PFSK-1 (cell line): ENCODE data around the gene YPEL1.

Experiments
- FOXP2 ChIP-seq: optimal IDR thresholded peaks from 2 replicates; pipeline ENCODE3; 2011; ENCODE audit warnings: borderline replicate concordance, control low read depth, inconsistent platforms; ENCODE audit not compliant: insufficient read depth; ENCODE audit errors: extremely low read length, extremely low read depth
- POLR2AphosphoS5 ChIP-seq: IDR thresholded peaks from 2 replicates; pipeline ENCODE4 v1.6.1; 2012; ENCODE audit warnings: low read depth, mild to moderate bottlenecking, control low read depth, low read length, moderate library complexity
- REST ChIP-seq, 2 experiments: IDR thresholded peaks; 2 replicates each; pipeline versions ENCODE4 v1.6.1 to v1.8.0; 2011 to 2012; ENCODE audit warnings: low read depth in 2 of 2, low read length in 2 of 2, control low read depth in 1 of 2, inconsistent platforms in 1 of 2, mild to moderate bottlenecking in 1 of 2, moderate library complexity in 1 of 2; ENCODE audit not compliant: insufficient read depth in 1 of 2
- SIN3A ChIP-seq: IDR thresholded peaks from 2 replicates; pipeline ENCODE4 v1.6.1; 2012; ENCODE audit warnings: mild to moderate bottlenecking, low read length, moderate library complexity, borderline replicate concordance; ENCODE audit not compliant: insufficient read depth
- TAF1 ChIP-seq: IDR thresholded peaks from 2 replicates; pipeline ENCODE4 v1.6.1; 2012; ENCODE audit warnings: low read length, control low read depth, borderline replicate concordance; ENCODE audit not compliant: insufficient read depth

Gene YPEL1

GRCh38 chr22:21677606-21678443 lies 57.8 kb downstream of the YPEL1 start:
- no peak for TF ChIP-seq TAF1
- no peak for TF ChIP-seq REST (IDR thresholded peaks at IDR 0.05; ENCODE audit: insufficient read depth in 1 of 2, low read depth in 2 of 2, low read length in 2 of 2)
- no peak for TF ChIP-seq SIN3A
- TF ChIP-seq FOXP2 = no peak
- no peak for TF ChIP-seq POLR2AphosphoS5

GRCh38 chr22:21674638-21675245 lies 60.9 kb downstream of the YPEL1 start:
- TF ChIP-seq POLR2AphosphoS5 = no peak
- TF ChIP-seq FOXP2 = no peak
- no peak for TF ChIP-seq SIN3A
- TF ChIP-seq TAF1 = no peak
- TF ChIP-seq REST (IDR thresholded peaks at IDR 0.05; ENCODE audit: insufficient read depth in 1 of 2, low read depth in 2 of 2, low read length in 2 of 2) = no peak

DNA sequence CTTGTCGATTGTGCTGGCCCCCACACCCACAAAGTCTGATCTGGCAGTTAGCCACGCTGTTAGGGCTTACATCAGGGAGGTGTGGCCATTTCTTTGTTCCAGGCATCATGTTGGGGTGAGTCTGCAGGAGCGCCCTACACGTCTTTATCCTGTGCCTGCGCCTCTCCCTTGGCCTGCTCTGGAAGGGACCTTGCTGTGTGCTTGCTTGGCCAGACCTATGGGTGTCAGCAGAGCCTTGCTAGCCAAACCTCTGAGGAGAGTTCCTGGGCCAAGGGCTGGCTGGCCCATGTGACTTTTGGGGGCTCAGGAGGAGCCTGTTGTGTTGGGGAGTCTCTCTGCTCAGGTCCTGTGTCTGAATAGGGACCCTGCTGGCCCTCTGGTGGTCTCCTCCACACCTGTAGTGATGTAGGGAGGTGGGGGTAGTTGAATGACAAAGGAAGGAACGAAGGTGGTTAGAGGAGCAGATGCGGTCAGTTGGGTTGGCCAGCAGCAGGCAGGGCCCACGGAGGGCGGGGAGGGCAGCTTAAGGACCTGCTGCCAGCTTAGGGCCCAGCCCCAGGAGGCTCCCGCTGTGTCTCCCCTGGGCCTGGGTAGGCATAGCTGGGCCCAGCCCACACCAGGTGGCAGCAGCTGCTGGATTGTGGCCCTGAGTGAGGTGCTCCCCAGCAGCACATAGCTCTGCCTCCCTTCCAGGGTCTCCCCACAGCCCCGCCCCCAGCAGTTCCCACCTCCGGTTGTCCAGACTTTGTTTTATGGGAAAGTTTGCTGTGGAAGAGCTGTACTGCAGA lies 61.9 kb downstream of the YPEL1 start:
- TF ChIP-seq TAF1 = no peak
- TF ChIP-seq SIN3A = no peak
- no peak for TF ChIP-seq REST (IDR thresholded peaks at IDR 0.05; ENCODE audit: insufficient read depth in 1 of 2, low read depth in 2 of 2, low read length in 2 of 2)
- no peak for TF ChIP-seq POLR2AphosphoS5
- no peak for TF ChIP-seq FOXP2

GRCh38 chr22:21672107-21672629 lies 63.4 kb downstream of the YPEL1 start:
- TF ChIP-seq FOXP2 = no peak
- no peak for TF ChIP-seq REST (IDR thresholded peaks at IDR 0.05; ENCODE audit: insufficient read depth in 1 of 2, low read depth in 2 of 2, low read length in 2 of 2)
- TF ChIP-seq POLR2AphosphoS5 = no peak
